LNCAP (cell line): ENCODE data around the gene SMTN.

Experiments
- CTCF ChIP-seq: fragments of 450-650 bp; IDR thresholded peaks from 2 replicates; pipeline ENCODE4 v1.5.1; 2017; ENCODE audit warnings: mild to moderate bottlenecking

The SMTN gene

GRCh38 chr22:31086703-31087330, 5.7 kb downstream of the SMTN start:
- TF ChIP-seq CTCF = no peak

GRCh38 chr22:31087744-31088215, 6.7 kb downstream of the SMTN start:
- no peak for TF ChIP-seq CTCF

- TF ChIP-seq CTCF = no peak
These were observed 7.3 kb downstream of the SMTN start for GRCh38 chr22:31088233-31088986.

GRCh38 chr22:31089160-31090100, 8.3 kb downstream of the SMTN start:
- peak; percentile 85 for TF ChIP-seq CTCF

- no peak for TF ChIP-seq CTCF
These were observed 9.3 kb downstream of the SMTN start for GRCh38 chr22:31090217-31091085.

- TF ChIP-seq CTCF = no peak
These were observed 10.2 kb downstream of the SMTN start for GRCh38 chr22:31091106-31091975.
